WTC11 (cell line): ENCODE results near the gene COL21A1. TPM values are rescaled to one million over a fixed set of nuclear protein-coding genes. Genes with fewer than 3 reads are reported as not detected.

Experiments
- ATAC-seq: fragments of 200-7000 bp; cut with Tn5 transposase; 2 replicates; pipeline ENCODE4 v1.10.0; 2021; ENCODE audit warnings: mild to moderate bottlenecking, moderate library complexity
- CTCF ChIA-PET: fragments of 300-600 bp; sonication (Branson Sonifier 250); formaldehyde crosslinking; loops from one replicate; lab custom pipeline; 2021; ENCODE audit warnings: antibody characterized with exemption; lab: Charles Lee
- POLR2A ChIA-PET: fragments of 350-600 bp; sonication (Branson Sonifier 250); formaldehyde crosslinking; loops from one replicate; lab custom pipeline; 2021; ENCODE audit warnings: antibody characterized with exemption; lab: Charles Lee
- DNase-seq: peaks from one replicate; pipeline ENCODE4 v3.0.0; 2021; ENCODE audit warnings: low spot score
- H3K27ac Mint-ChIP-seq: 2 replicates; pipeline ENCODE4 v1.8.0; 2021; ENCODE audit warnings: mixed read lengths
- H3K27me3 Mint-ChIP-seq: 2 replicates; pipeline ENCODE4 v1.8.0; 2021; ENCODE audit warnings: low read depth, mild to moderate bottlenecking, moderate library complexity, mixed read lengths
- H3K36me3 Mint-ChIP-seq: 2 replicates; pipeline ENCODE4 v1.8.0; 2021; ENCODE audit warnings: mixed read lengths
- H3K4me1 Mint-ChIP-seq: 2 replicates; pipeline ENCODE4 v1.8.0; 2022; ENCODE audit warnings: mixed read lengths
- H3K4me3 Mint-ChIP-seq: 2 replicates; pipeline ENCODE4 v1.8.0; 2021; ENCODE audit warnings: mild to moderate bottlenecking, moderate library complexity, mixed read lengths
- H3K9me3 Mint-ChIP-seq: 2 replicates; pipeline ENCODE4 v1.8.0; 2021; ENCODE audit warnings: mixed read lengths
- CBFB ChIP-seq: sonication (generic); formaldehyde crosslinking; IDR thresholded peaks from 2 replicates; pipeline ENCODE4 v1.8.1; 2022; ENCODE audit warnings: mild to moderate bottlenecking, low read depth, missing genetic modification reagents
- CREB1 ChIP-seq: sonication (generic); formaldehyde crosslinking; IDR thresholded peaks from 2 replicates; pipeline ENCODE4 v1.8.0; 2023; ENCODE audit warnings: mild to moderate bottlenecking, missing genetic modification reagents
- FOXP1 ChIP-seq: sonication (generic); formaldehyde crosslinking; IDR thresholded peaks from 2 replicates; pipeline ENCODE4 v1.8.0; 2022; ENCODE audit warnings: missing genetic modification reagents, mild to moderate bottlenecking, moderate library complexity, borderline replicate concordance
- GABPB1 ChIP-seq: sonication (generic); formaldehyde crosslinking; IDR thresholded peaks from 2 replicates; pipeline ENCODE4 v1.8.1; 2023; ENCODE audit warnings: mild to moderate bottlenecking, missing genetic modification reagents
- GRHL2 ChIP-seq: fragments of 250-450 bp; sonication (Bioruptor Pico); IDR thresholded peaks from 2 replicates; pipeline ENCODE4 v1.8.0; 2022; ENCODE audit warnings: mild to moderate bottlenecking, moderate library complexity; ENCODE audit not compliant: insufficient replicate concordance, severe bottlenecking
- HMGA2 ChIP-seq: fragments of 250-450 bp; sonication (Bioruptor Pico); IDR thresholded peaks from 2 replicates; pipeline ENCODE4 v1.4.0; 2021; ENCODE audit warnings: mild to moderate bottlenecking, moderate library complexity
- IRF1 ChIP-seq: sonication (generic); formaldehyde crosslinking; IDR thresholded peaks from 2 replicates; pipeline ENCODE4 v1.8.0; 2023; ENCODE audit warnings: missing genetic modification reagents
- KAT7 ChIP-seq: sonication (generic); formaldehyde crosslinking; IDR thresholded peaks from 2 replicates; pipeline ENCODE4 v1.8.1; 2023; ENCODE audit warnings: missing genetic modification reagents, mild to moderate bottlenecking, borderline replicate concordance
- OVOL2 ChIP-seq: fragments of 250-450 bp; sonication (Bioruptor Pico); IDR thresholded peaks from 2 replicates; pipeline ENCODE4 v1.9.0; 2021; ENCODE audit warnings: mild to moderate bottlenecking, borderline replicate concordance
- PRRX2 ChIP-seq: fragments of 250-450 bp; sonication (Bioruptor Pico); IDR thresholded peaks from 2 replicates; pipeline ENCODE4 v1.8.0; 2021; ENCODE audit warnings: mild to moderate bottlenecking
- TEAD1 ChIP-seq: sonication (generic); formaldehyde crosslinking; IDR thresholded peaks from 2 replicates; pipeline ENCODE4 v1.8.0; 2022; ENCODE audit warnings: mild to moderate bottlenecking, missing genetic modification reagents
- ZNF281 ChIP-seq: sonication (generic); formaldehyde crosslinking; IDR thresholded peaks from 2 replicates; pipeline ENCODE4 v1.8.0; 2023; ENCODE audit warnings: mild to moderate bottlenecking, missing genetic modification reagents
- ZNF396 ChIP-seq: fragments of 250-450 bp; sonication (Bioruptor Pico); IDR thresholded peaks from 2 replicates; pipeline ENCODE4 v1.8.0; 2021; ENCODE audit warnings: mild to moderate bottlenecking, moderate library complexity, borderline replicate concordance
- ZNF423 ChIP-seq: fragments of 250-450 bp; sonication (Bioruptor Pico); IDR thresholded peaks from 2 replicates; pipeline ENCODE4 v2.1.2; 2022; ENCODE audit warnings: mild to moderate bottlenecking, moderate library complexity
- ZNF671 ChIP-seq: fragments of 250-450 bp; sonication (Bioruptor Pico); IDR thresholded peaks from 2 replicates; pipeline ENCODE4 v1.8.0; 2021; ENCODE audit warnings: mild to moderate bottlenecking
- total RNA-seq: library from RNA; stranded (reverse); gene quantifications from 3 replicates; pipeline ENCODE4 v1.2.3, GENCODE V29; 2021
- TF ChIP-seq, protein P1 (sequence below): sonication (generic); formaldehyde crosslinking; IDR thresholded peaks from 2 replicates; pipeline ENCODE4 v1.8.1; 2022; ENCODE audit warnings: missing genetic modification reagents, borderline replicate concordance
- TF ChIP-seq, protein P2 (sequence below): sonication (generic); formaldehyde crosslinking; IDR thresholded peaks from 2 replicates; pipeline ENCODE4 v1.8.0; 2022; ENCODE audit warnings: mild to moderate bottlenecking, missing genetic modification reagents
- TF ChIP-seq, protein P3 (sequence below): sonication (generic); formaldehyde crosslinking; IDR thresholded peaks from 2 replicates; pipeline ENCODE4 v1.8.1; 2022; ENCODE audit warnings: mild to moderate bottlenecking, missing genetic modification reagents, moderate library complexity, borderline replicate concordance

The COL21A1 gene
- total RNA-seq, 1 experiment from 2014 or later = 4.4 TPM

GRCh38 chr6:56173228-56173627 is 74.2 kb downstream of the COL21A1 start:
- ChIA-PET POLR2A (no interaction called here), CTCF (no interaction called here)
- DNase-seq (no peak), ATAC-seq (no peak)
- H3K36me3 Mint-ChIP-seq = peaks cover 48% of the 10 kb centered on the region
- TF ChIP-seq, protein P1, sequence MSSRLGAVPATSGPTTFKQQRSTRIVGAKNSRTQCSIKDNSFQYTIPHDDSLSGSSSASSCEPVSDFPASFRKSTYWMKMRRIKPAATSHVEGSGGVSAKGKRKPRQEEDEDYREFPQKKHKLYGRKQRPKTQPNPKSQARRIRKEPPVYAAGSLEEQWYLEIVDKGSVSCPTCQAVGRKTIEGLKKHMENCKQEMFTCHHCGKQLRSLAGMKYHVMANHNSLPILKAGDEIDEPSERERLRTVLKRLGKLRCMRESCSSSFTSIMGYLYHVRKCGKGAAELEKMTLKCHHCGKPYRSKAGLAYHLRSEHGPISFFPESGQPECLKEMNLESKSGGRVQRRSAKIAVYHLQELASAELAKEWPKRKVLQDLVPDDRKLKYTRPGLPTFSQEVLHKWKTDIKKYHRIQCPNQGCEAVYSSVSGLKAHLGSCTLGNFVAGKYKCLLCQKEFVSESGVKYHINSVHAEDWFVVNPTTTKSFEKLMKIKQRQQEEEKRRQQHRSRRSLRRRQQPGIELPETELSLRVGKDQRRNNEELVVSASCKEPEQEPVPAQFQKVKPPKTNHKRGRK (CRISPR knock-in tag) = 0 out of 2 replicates have a peak, but pooled peaks have one; percentile 59
- no peak for TF ChIP-seq GABPB1
- peaks cover 65% of the 10 kb centered on the region for H3K9me3 Mint-ChIP-seq
- no peak overlapping the region for H3K4me3 Mint-ChIP-seq
- no peaks in the 10 kb centered on the region for H3K4me1 Mint-ChIP-seq
- no peak overlapping the region for H3K27ac Mint-ChIP-seq
- peaks cover 3% of the 10 kb centered on the region; the same call in 1 of the 2 replicates for H3K27me3 Mint-ChIP-seq

GRCh38 chr6:56172144-56172543 is 75.2 kb downstream of the COL21A1 start:
- no peak for TF ChIP-seq FOXP1 (CRISPR knock-in tag)
- TF ChIP-seq IRF1 = no peak
- no peak for TF ChIP-seq ZNF423 (CRISPR knock-in tag)
- no peak for TF ChIP-seq GRHL2 (CRISPR knock-in tag)
- no peak for TF ChIP-seq TEAD1
- no peak for TF ChIP-seq CREB1 (CRISPR knock-in tag)
- TF ChIP-seq KAT7 (CRISPR knock-in tag) = no peak
- TF ChIP-seq CBFB (CRISPR knock-in tag) = no peak
- TF ChIP-seq, protein P2, sequence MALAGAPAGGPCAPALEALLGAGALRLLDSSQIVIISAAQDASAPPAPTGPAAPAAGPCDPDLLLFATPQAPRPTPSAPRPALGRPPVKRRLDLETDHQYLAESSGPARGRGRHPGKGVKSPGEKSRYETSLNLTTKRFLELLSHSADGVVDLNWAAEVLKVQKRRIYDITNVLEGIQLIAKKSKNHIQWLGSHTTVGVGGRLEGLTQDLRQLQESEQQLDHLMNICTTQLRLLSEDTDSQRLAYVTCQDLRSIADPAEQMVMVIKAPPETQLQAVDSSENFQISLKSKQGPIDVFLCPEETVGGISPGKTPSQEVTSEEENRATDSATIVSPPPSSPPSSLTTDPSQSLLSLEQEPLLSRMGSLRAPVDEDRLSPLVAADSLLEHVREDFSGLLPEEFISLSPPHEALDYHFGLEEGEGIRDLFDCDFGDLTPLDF (CRISPR knock-in tag) = no peak
- no peak for TF ChIP-seq HMGA2
- no peak for TF ChIP-seq PRRX2 (CRISPR knock-in tag)
- TF ChIP-seq OVOL2 (CRISPR knock-in tag) = no peak
- TF ChIP-seq, protein P3, sequence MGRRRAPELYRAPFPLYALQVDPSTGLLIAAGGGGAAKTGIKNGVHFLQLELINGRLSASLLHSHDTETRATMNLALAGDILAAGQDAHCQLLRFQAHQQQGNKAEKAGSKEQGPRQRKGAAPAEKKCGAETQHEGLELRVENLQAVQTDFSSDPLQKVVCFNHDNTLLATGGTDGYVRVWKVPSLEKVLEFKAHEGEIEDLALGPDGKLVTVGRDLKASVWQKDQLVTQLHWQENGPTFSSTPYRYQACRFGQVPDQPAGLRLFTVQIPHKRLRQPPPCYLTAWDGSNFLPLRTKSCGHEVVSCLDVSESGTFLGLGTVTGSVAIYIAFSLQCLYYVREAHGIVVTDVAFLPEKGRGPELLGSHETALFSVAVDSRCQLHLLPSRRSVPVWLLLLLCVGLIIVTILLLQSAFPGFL = no peak
- TF ChIP-seq ZNF281 (CRISPR knock-in tag) = no peak
- TF ChIP-seq ZNF396 (CRISPR knock-in tag) = no peak; the same call in 1 of the 2 replicates
- no peak for TF ChIP-seq ZNF671
- H3K4me1 Mint-ChIP-seq = no peaks in the 10 kb centered on the region
- no peak overlapping the region for H3K27ac Mint-ChIP-seq
- ATAC-seq (no peak), DNase-seq (no peak)
- POLR2A ChIA-PET = no interaction called here
- CTCF ChIA-PET = no interaction called here
- H3K36me3 Mint-ChIP-seq = peaks cover 48% of the 10 kb centered on the region
- H3K9me3 Mint-ChIP-seq = peaks cover 65% of the 10 kb centered on the region
- H3K4me3 Mint-ChIP-seq = no peak overlapping the region
- peaks cover 3% of the 10 kb centered on the region; the same call in 1 of the 2 replicates for H3K27me3 Mint-ChIP-seq
